Astrocyte of the spinal cord (primary cell): ENCODE results near the gene ZNF3.

Experiments used
- DNase-seq: peaks from one replicate; pipeline ENCODE4 v3.0.0; 2011; ENCODE audit warnings: low read depth, low spot score
- H3K4me3 ChIP-seq: 2 replicates; pipeline ENCODE4 v1.5.1; 2011; ENCODE audit warnings: low read depth, mild to moderate bottlenecking, low read length, moderate library complexity
- in situ Hi-C: cut with HindIII; loops from 2 replicates; pipeline ENCODE4 v1.10.0; 2017; ENCODE audit warnings: low sequenced_read_pairs
- TF ChIP-seq, protein P1 (sequence below): IDR thresholded peaks from 2 replicates; pipeline ENCODE4 v1.5.1; 2012; ENCODE audit warnings: low read depth, mild to moderate bottlenecking, low read length, inconsistent platforms

ZNF3 gene

DNA sequence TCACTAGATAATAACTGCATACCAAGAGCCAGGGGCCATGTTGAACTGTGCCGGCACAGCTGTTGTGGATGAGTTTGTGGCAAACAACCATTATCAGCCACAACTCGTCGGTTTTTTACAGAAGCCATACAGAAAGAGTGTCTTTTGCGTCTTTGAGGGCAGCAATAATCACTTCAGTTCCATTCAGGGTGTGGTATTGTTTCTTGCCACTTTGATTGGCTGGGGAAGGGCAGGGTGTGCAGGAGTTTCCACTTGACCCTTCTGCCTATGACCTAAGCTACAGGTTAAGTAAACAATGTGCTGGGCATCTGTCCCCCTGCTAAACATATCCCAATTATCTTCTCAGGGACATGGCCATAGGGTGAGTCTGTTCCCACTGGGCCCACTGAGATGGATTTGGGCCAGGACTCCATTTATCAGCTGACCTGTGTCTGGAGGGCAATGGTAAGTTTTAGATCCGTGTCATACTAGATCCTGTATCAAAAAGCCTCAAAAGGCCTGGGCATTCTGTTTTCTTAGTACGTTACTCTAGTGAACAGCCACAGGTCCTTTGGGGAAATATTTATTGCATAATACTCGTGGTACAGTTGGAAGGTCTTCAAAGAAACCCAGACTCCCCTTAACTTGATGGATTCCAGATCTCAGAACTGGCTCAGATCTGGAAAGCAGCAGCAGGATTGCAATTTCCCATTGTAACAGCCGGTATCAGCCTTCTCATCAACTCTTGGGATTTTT is 15.9 kb downstream of the ZNF3 start:
- TF ChIP-seq, protein P1, sequence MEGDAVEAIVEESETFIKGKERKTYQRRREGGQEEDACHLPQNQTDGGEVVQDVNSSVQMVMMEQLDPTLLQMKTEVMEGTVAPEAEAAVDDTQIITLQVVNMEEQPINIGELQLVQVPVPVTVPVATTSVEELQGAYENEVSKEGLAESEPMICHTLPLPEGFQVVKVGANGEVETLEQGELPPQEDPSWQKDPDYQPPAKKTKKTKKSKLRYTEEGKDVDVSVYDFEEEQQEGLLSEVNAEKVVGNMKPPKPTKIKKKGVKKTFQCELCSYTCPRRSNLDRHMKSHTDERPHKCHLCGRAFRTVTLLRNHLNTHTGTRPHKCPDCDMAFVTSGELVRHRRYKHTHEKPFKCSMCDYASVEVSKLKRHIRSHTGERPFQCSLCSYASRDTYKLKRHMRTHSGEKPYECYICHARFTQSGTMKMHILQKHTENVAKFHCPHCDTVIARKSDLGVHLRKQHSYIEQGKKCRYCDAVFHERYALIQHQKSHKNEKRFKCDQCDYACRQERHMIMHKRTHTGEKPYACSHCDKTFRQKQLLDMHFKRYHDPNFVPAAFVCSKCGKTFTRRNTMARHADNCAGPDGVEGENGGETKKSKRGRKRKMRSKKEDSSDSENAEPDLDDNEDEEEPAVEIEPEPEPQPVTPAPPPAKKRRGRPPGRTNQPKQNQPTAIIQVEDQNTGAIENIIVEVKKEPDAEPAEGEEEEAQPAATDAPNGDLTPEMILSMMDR, result no peak
- no peak overlapping the region for H3K4me3 ChIP-seq
- DNase-seq, result peak; percentile 62
- in situ Hi-C loops, result no loop called here

DNA sequence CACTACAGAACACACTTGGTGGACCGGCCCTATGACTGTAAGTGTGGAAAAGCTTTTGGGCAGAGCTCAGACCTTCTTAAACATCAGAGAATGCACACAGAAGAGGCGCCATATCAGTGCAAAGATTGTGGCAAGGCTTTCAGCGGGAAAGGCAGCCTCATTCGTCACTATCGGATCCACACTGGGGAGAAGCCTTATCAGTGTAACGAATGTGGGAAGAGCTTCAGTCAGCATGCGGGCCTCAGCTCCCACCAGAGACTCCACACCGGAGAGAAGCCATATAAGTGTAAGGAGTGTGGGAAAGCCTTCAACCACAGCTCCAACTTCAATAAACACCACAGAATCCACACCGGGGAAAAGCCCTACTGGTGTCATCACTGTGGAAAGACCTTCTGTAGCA is 17.4 kb downstream of the ZNF3 start:
- in situ Hi-C loops, result no loop called here
- no peak for DNase-seq
- TF ChIP-seq, protein P1, result no peak
- no peak overlapping the region for H3K4me3 ChIP-seq

DNA sequence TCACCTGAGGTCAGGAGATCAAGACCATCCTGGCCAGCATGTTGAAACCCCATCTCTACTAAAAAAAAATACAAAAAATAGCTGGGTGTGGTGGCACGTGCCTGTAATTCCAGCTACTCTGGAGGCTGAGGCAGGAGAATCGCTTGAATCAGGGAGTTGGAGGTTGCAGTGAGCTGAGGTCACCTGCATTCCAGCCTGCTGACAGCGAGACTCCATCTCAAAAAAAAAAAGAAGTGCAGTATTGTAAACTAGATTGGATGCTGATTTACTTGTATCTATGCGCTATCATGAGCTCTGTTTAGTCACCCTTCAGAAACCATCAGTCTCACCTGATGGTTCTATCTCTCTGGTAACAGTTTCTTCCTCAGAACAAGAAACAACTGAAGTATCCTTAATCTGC is 18.1 kb downstream of the ZNF3 start:
- in situ Hi-C loops, result no loop called here
- TF ChIP-seq, protein P1, result no peak
- no peak for DNase-seq
- H3K4me3 ChIP-seq, result no peak overlapping the region

DNA sequence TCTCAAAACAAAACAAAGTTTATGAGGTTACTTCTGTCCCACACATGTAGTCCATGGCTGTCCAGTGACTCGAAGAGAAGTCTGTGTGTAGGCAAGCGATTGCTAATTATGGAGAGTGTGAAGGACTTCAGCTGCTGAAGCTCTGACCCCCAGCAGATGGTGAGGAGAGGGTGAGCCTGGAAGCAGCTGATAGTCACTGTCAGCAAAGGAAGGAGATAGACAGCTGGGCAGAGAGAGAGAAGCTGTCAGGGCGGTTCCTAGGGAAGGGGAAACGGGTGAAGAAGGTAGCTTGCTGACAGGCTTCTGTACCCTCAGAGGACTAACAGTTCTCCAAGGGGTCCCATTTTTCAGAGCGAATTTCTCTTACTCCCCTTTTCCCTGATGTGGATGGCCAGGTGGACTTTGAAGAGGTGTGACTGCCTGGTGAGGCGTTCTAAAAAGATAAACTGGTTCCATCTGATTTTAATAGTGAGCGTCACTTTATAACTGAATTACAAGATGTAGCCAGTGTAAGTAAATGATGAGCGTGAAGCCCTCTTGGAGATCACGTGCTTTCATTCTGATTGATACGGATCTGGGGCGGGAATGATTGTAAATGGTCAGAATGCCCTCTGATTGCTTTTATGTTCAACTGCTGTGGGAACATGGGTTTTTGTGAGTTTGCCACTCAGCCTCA is 19.9 kb downstream of the ZNF3 start:
- TF ChIP-seq, protein P1, result no peak
- no peak for DNase-seq
- in situ Hi-C loops, result no loop called here
- no peak overlapping the region for H3K4me3 ChIP-seq

DNA sequence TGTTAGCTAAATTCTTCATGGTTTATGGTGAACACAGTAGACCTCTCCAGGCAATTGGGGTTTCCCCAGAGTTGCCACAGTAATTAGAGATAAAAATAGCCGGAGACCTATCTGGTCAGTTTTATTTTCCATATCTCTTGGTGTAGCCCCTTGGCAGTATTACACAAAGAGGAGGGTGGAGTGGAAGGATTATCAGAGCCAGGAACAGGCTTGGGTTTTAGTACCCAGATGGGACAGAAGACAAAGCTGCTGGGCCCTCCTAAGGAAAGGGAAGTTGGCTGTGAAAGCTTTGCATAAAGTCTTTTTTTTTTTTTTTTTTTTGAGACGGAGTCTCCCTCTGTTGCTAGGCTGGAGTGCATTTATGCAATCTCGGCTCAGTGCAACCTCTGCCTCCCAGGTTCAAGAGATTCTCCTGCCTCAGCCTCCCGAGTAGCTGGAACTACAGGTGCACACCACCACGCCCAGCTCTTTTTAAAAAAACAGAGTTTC is 22.2 kb downstream of the ZNF3 start:
- in situ Hi-C loops, result no loop called here
- TF ChIP-seq, protein P1, result no peak
- no peak for DNase-seq
- no peak overlapping the region for H3K4me3 ChIP-seq

DNA sequence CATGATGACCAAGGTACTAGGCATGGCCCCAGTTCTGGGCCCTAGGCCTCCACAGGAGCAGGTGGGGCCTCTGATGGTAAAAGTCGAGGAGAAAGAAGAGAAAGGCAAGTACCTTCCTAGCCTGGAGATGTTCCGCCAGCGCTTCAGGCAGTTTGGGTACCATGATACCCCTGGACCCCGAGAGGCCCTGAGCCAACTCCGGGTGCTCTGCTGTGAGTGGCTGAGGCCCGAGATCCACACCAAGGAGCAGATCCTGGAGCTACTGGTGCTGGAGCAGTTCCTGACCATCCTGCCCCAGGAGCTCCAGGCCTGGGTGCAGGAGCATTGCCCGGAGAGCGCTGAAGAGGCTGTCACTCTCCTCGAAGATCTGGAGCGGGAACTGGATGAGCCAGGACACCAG is 24.5 kb downstream of the ZNF3 start:
- H3K4me3 ChIP-seq, result no peak overlapping the region
- in situ Hi-C loops, result no loop called here
- DNase-seq, result no peak
- TF ChIP-seq, protein P1, result no peak
